BLaER1 (cell line): ENCODE data around the gene PLEKHF1.

Source experiments
- H3K27ac ChIP-seq: shearing (Covaris generic); formaldehyde crosslinking; 2 replicates; pipeline ENCODE4 v1.8.1; 2022
- H3K27me3 ChIP-seq: shearing (Covaris generic); formaldehyde crosslinking; 2 replicates; pipeline ENCODE4 v1.8.1; 2022
- H3K36me3 ChIP-seq: shearing (Covaris generic); formaldehyde crosslinking; 2 replicates; pipeline ENCODE4 v1.8.1; 2022
- H3K4me1 ChIP-seq: shearing (Covaris generic); formaldehyde crosslinking; 2 replicates; pipeline ENCODE4 v1.8.1; 2022
- H3K4me2 ChIP-seq: shearing (Covaris generic); formaldehyde crosslinking; 2 replicates; pipeline ENCODE4 v1.8.1; 2022
- H3K4me3 ChIP-seq: shearing (Covaris generic); formaldehyde crosslinking; 2 replicates; pipeline ENCODE4 v1.8.1; 2022
- H3K9ac ChIP-seq: shearing (Covaris generic); formaldehyde crosslinking; 2 replicates; pipeline ENCODE4 v1.8.1; 2022
- H3K9me3 ChIP-seq: shearing (Covaris generic); formaldehyde crosslinking; 2 replicates; pipeline ENCODE4 v1.8.1; 2022
- H4K20me1 ChIP-seq: shearing (Covaris generic); formaldehyde crosslinking; 2 replicates; pipeline ENCODE4 v1.8.1; 2022
- Cebpa-rat ChIP-seq: shearing (Covaris generic); IDR thresholded peaks from 2 replicates; pipeline ENCODE4 v1.8.1; 2022

Gene PLEKHF1

GRCh38 chr19:29677001-29677817 is 11.9 kb downstream of the PLEKHF1 start:
- peaks cover 38% of the 10 kb centered on the region; the same call in 1 of the 2 replicates for H4K20me1 ChIP-seq
- peaks cover 22% of the 10 kb centered on the region for H3K36me3 ChIP-seq
- peak overlapping the region; percentile 76 for H3K4me2 ChIP-seq
- no peaks in the 10 kb centered on the region for H3K27me3 ChIP-seq
- peaks cover 92% of the 10 kb centered on the region for H3K4me1 ChIP-seq
- H3K4me3 ChIP-seq: no peak overlapping the region
- no peaks in the 10 kb centered on the region for H3K9me3 ChIP-seq
- no peak for TF ChIP-seq Cebpa-rat
- H3K27ac ChIP-seq: peak overlapping the region; percentile 14; the same call in 1 of the 2 replicates
- no peak overlapping the region for H3K9ac ChIP-seq

GRCh38 chr19:29678484-29679106 is 13.3 kb downstream of the PLEKHF1 start:
- Histone ChIP-seq H3K27me3 (no peaks in the 10 kb centered on the region), H3K4me2 (peak overlapping the region; percentile 76), H3K9me3 (no peaks in the 10 kb centered on the region), H3K36me3 (peaks cover 22% of the 10 kb centered on the region), H3K4me1 (peaks cover 89% of the 10 kb centered on the region), H4K20me1 (peaks cover 32% of the 10 kb centered on the region; the same call in 1 of the 2 replicates), H3K9ac (no peak overlapping the region), H3K4me3 (no peak overlapping the region), H3K27ac (no peak overlapping the region)
- no peak for TF ChIP-seq Cebpa-rat

GRCh38 chr19:29679598-29680210 is 14.4 kb downstream of the PLEKHF1 start:
- H4K20me1 ChIP-seq: peaks cover 32% of the 10 kb centered on the region; the same call in 1 of the 2 replicates
- H3K9ac ChIP-seq: peak overlapping the region; percentile 1; the same call in 1 of the 2 replicates

GRCh38 chr19:29680447-29680846 is 15.2 kb downstream of the PLEKHF1 start:
- Histone ChIP-seq H3K27ac (peak overlapping the region; percentile 63), H3K4me1 (peaks cover 79% of the 10 kb centered on the region), H3K9ac (peak overlapping the region; percentile 1; the same call in 1 of the 2 replicates), H4K20me1 (peaks cover 32% of the 10 kb centered on the region; the same call in 1 of the 2 replicates), H3K9me3 (no peaks in the 10 kb centered on the region), H3K4me3 (peak overlapping the region; percentile 20), H3K4me2 (peak overlapping the region; percentile 76), H3K36me3 (peaks cover 5% of the 10 kb centered on the region; the same call in 1 of the 2 replicates), H3K27me3 (no peaks in the 10 kb centered on the region)
- no peak for TF ChIP-seq Cebpa-rat

More at GRCh38 chr19:29679598-29680210, 14.4 kb downstream of the PLEKHF1 start:
- Histone ChIP-seq H3K36me3 (peaks cover 13% of the 10 kb centered on the region), H3K9me3 (no peaks in the 10 kb centered on the region), H3K4me1 (peaks cover 79% of the 10 kb centered on the region), H3K27ac (peak overlapping the region; percentile 63), H3K27me3 (no peaks in the 10 kb centered on the region), H3K4me3 (no peak overlapping the region), H3K4me2 (peak overlapping the region; percentile 76)
- TF ChIP-seq Cebpa-rat: no peak

- H3K9ac ChIP-seq: peak overlapping the region; percentile 1; the same call in 1 of the 2 replicates
- H3K9me3 ChIP-seq: no peaks in the 10 kb centered on the region
- peaks cover 74% of the 10 kb centered on the region for H3K4me1 ChIP-seq
- no peaks in the 10 kb centered on the region for H3K27me3 ChIP-seq
- H3K36me3 ChIP-seq: peaks cover under 1% of the 10 kb centered on the region; the same call in 1 of the 2 replicates
- peak overlapping the region; percentile 20; the same call in 1 of the 2 replicates for H3K4me3 ChIP-seq
- no peak for TF ChIP-seq Cebpa-rat
- peak overlapping the region; percentile 63 for H3K27ac ChIP-seq
- peak overlapping the region; percentile 76 for H3K4me2 ChIP-seq
- H4K20me1 ChIP-seq: peaks cover 32% of the 10 kb centered on the region; the same call in 1 of the 2 replicates
These were observed 15.7 kb downstream of the PLEKHF1 start for GRCh38 chr19:29680937-29681336.

DNA sequence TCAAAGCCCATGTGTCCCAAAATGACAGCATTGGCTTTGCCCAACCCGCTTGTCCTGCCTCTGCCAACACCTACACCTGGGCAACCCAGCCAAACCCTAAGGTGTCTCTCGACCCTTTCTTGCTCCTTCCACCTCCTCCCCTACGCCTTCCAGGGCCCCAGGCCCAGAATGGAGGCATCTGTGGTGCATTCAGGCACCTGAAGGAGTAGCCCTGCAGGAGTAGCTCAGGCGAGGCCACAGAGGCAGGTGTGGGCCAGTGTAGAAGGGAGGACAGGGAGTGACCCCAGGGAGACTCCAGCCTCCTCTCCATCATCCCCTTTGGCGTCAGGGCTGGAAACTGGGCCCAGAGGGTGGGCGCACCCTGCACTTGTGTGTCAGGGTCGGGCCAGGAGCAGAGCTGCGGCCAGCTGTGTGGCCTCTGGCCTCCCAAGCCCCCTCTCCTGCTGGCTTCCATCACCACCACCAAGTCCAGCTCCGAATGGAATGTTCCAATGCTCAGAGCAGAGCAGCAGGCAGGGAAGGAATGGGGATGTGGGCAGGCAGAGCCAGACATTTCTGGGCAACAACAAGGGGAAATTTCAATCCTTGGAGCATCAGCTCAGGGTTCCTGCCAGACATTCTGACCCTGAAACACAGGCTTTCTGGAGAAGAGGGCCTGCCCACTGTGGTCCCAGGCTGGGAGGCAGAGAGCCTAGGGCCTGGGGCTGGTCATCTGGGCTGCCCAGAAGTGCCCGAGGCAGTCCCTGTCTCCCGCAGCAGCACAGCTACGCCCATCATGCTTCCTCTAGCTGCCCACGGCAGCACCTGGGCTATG is 16.4 kb downstream of the PLEKHF1 start:
- peaks cover 67% of the 10 kb centered on the region for H3K4me1 ChIP-seq
- H3K27ac ChIP-seq: no peak overlapping the region

DNA sequence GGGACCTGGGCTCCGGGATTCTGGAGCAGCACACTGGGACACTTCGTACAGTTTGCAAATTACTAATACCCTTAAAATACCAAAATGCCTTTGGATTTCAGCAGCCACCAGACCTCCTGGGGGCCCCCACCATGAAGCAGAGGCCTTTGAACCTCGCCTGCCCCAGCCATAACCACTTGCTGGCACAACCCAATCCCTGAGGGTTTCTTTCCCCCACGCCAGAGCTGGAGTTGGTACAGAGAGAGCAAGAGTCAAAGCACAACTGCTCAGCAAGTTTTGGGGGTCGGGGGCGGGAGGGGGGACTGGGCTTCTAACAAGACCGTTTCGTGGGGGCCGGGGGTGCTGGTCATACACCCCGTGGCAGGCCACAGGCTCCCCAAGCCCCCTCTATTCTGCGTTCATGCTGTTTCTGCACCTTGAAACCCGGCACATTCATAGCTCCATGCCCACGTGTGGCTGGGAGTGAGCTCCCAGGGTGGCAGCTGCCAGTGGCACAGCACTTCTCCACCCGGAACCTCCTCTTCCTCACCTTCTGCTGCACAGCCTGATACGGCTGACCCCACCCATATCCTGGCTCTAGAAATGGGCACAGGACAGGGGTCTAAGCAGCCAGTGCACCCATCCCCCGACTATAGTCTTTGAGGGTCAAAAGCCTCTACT is 17.1 kb downstream of the PLEKHF1 start:
- Histone ChIP-seq H3K4me3 (no peak overlapping the region), H4K20me1 (peaks cover 24% of the 10 kb centered on the region; the same call in 1 of the 2 replicates), H3K36me3 (no peaks in the 10 kb centered on the region), H3K9me3 (no peaks in the 10 kb centered on the region), H3K27ac (no peak overlapping the region), H3K4me1 (peaks cover 59% of the 10 kb centered on the region), H3K9ac (no peak overlapping the region), H3K27me3 (no peaks in the 10 kb centered on the region), H3K4me2 (peak overlapping the region; percentile 76)
- TF ChIP-seq Cebpa-rat: no peak

More for the DNA sequence above, 16.4 kb downstream of the PLEKHF1 start:
- H3K4me2 ChIP-seq: peak overlapping the region; percentile 76
- H3K4me3 ChIP-seq: no peak overlapping the region
- H3K9ac ChIP-seq: no peak overlapping the region
- no peak for TF ChIP-seq Cebpa-rat
- no peaks in the 10 kb centered on the region for H3K9me3 ChIP-seq
- H4K20me1 ChIP-seq: peaks cover 32% of the 10 kb centered on the region; the same call in 1 of the 2 replicates
- no peaks in the 10 kb centered on the region for H3K27me3 ChIP-seq
- H3K36me3 ChIP-seq: no peaks in the 10 kb centered on the region

- no peak for TF ChIP-seq Cebpa-rat
These were observed 17.7 kb downstream of the PLEKHF1 start for GRCh38 chr19:29683009-29683408.

More at GRCh38 chr19:29683009-29683408, 17.7 kb downstream of the PLEKHF1 start:
- H3K4me3 ChIP-seq: no peak overlapping the region
- H3K9me3 ChIP-seq: no peaks in the 10 kb centered on the region
- H3K27me3 ChIP-seq: no peaks in the 10 kb centered on the region
- H3K4me2 ChIP-seq: 0 out of 2 replicates have a peak overlapping the region, but pooled peaks have one; percentile 2
- H3K9ac ChIP-seq: no peak overlapping the region
- H4K20me1 ChIP-seq: peaks cover 18% of the 10 kb centered on the region; the same call in 1 of the 2 replicates
- no peaks in the 10 kb centered on the region for H3K36me3 ChIP-seq
- peaks cover 53% of the 10 kb centered on the region for H3K4me1 ChIP-seq
- H3K27ac ChIP-seq: no peak overlapping the region
